PC-3 (cell line): ENCODE measurements around the gene DPEP2.

ENCODE experiments used
- EZH2 ChIP-seq: fragments of 300-600 bp; sonication (generic); IDR thresholded peaks from one replicate; pipeline ENCODE4 v1.6.1; 2017; ENCODE audit warnings: antibody characterized with exemption, mild to moderate bottlenecking, low read length; ENCODE audit not compliant: unreplicated experiment
- TF ChIP-seq, protein P1 (sequence below): fragments of 300-600 bp; sonication (generic); conservative IDR thresholded peaks from 2 replicates; pipeline ENCODE4 v1.5.1; 2017; ENCODE audit warnings: antibody characterized with exemption, low read depth, mild to moderate bottlenecking, low read length

DNA sequence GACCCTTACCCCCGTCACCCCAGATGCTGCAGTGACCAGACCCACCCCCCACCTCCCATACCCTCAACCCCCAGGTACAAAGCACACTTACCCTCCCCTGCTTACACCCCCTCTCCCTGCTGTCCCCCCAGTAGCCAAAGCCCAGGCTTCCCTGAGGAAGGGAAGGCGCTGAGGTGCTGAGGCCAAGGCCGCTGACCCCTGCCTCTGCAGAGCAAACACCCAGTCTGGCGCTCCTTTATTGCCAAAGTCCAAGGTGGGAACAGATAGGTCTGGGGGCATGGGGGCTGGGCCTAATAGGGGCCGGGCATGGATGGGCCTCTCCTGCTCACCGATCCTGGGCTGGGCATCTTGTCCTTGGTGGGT is 56.0 kb downstream of the DPEP2 start:
- TF ChIP-seq, protein P1, sequence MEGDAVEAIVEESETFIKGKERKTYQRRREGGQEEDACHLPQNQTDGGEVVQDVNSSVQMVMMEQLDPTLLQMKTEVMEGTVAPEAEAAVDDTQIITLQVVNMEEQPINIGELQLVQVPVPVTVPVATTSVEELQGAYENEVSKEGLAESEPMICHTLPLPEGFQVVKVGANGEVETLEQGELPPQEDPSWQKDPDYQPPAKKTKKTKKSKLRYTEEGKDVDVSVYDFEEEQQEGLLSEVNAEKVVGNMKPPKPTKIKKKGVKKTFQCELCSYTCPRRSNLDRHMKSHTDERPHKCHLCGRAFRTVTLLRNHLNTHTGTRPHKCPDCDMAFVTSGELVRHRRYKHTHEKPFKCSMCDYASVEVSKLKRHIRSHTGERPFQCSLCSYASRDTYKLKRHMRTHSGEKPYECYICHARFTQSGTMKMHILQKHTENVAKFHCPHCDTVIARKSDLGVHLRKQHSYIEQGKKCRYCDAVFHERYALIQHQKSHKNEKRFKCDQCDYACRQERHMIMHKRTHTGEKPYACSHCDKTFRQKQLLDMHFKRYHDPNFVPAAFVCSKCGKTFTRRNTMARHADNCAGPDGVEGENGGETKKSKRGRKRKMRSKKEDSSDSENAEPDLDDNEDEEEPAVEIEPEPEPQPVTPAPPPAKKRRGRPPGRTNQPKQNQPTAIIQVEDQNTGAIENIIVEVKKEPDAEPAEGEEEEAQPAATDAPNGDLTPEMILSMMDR, result no peak
- TF ChIP-seq EZH2, result no peak
